ENCODE measurements around the gene ZBTB47. TPM values are rescaled to one million over a fixed set of nuclear protein-coding genes. Genes with fewer than 3 reads are reported as not detected.

Gene ZBTB47
- total RNA-seq (under 1 TPM; 0.48 to 0.60 TPM), polyA plus RNA-seq (not detected)

- Mint-ChIP-seq H3K4me3 (peak within 1 kb of the TSS; percentile 66 to 90 (median 83)), H3K27ac (peak within 1 kb of the TSS in 6 of 8 donors; percentile 42 to 89 (median 75)), H3K4me1 (peaks cover 4 to 25% (median 7%) of the 10 kb centered on the region in 3 donors), H3K27me3 (no peaks in the 10 kb centered on the region), H3K9me3 (no peaks in the 10 kb centered on the region), H3K36me3 (peaks cover 0 to 5% (median 0%) of the 10 kb centered on the region in 3 donors)
- H3K4me3 ChIP-seq (ENCODE audit: low read length): peak within 1 kb of the TSS; percentile 47
- peak within 1 kb of the TSS; percentile 16 for H3K27ac ChIP-seq (ENCODE audit: low read depth, low read length)
- H3K9me3 ChIP-seq (ENCODE audit: low read length): no peaks in the 10 kb centered on the region
- ChIA-PET CTCF (interaction anchor here (1.2 kb wide), 1 partner anchor 11 kb away, joined by 3 read pairs; no protein-coding TSS in a partner anchor), POLR2A (interaction anchor here (1.6 kb wide), 1 partner anchor 63 kb away, joined by 5 read pairs; the partner anchor contains the start of gene SS18L2)
- H3K4me1 ChIP-seq (ENCODE audit: insufficient read depth, low read length): peaks cover 14% of the 10 kb centered on the region
- no peak for DNase-seq
- H3K36me3 ChIP-seq (ENCODE audit: insufficient read depth, low read length): no peaks in the 10 kb centered on the region
- no peaks in the 10 kb centered on the region for H3K27me3 ChIP-seq (ENCODE audit: insufficient read depth, low read length, poor library complexity, severe bottlenecking)
Measured at GRCh38 chr3:42653560-42654330, at the start of gene ZBTB47. Gene ZBTB47 (plus strand): TSS chr3:42653697. CDS start chr3:42658356, 4,659 bp downstream.

DNA sequence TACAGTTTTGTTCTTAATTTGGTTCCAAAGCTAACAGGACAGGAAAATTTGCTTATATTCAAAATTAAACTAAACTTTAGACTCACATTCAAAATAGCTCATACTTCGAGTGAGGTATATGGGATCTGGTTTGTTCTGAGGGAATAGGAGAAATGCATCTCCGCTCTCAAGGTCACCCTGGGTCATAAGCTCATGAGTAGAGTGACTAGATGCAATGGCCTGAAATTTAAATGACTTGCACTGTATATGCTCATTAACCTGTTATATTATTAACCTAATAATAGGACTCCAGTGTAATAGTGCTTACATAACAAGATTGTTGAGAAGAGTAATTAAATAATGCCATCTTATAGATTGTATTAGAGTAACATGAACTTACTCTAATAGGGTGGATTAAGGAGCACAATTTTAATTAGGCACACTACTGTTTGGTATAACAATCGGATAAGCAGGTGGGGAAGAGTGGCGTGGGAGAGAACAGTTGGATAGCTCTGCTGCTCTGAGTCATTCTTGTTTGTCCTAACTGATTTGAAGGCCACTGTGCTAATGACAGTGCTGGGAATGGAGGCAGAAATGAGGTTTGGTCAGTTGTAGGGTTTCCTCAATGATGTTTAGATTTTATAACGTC is 47.8 kb upstream of the ZBTB47 start:
- ChIA-PET POLR2A (no interaction called here), CTCF (interaction anchor here (1.1 kb wide), 1 partner anchor 15 kb away, joined by 3 read pairs; the partner anchor contains the start of gene SS18L2)
- H3K9me3 ChIP-seq (ENCODE audit: low read length): no peaks in the 10 kb centered on the region
- no peak overlapping the region for H3K27ac ChIP-seq (ENCODE audit: low read depth, low read length)
- no peak for DNase-seq
- Mint-ChIP-seq H3K4me1 (peaks cover 60 to 84% (median 76%) of the 10 kb centered on the region in 3 donors), H3K9me3 (peaks cover 2 to 6% (median 6%) of the 10 kb centered on the region in 5 donors), H3K27ac (peak overlapping the region in 6 of 8 donors; percentile 15 to 74 (median 53)), H3K4me3 (peak overlapping the region in 3 of 7 donors; percentile 2 to 23 (median 20)), H3K36me3 (peaks cover 12 to 62% (median 18%) of the 10 kb centered on the region in 3 donors), H3K27me3 (no peaks in the 10 kb centered on the region)
- no peaks in the 10 kb centered on the region for H3K27me3 ChIP-seq (ENCODE audit: insufficient read depth, low read length, poor library complexity, severe bottlenecking)
- peaks cover 6% of the 10 kb centered on the region for H3K36me3 ChIP-seq (ENCODE audit: insufficient read depth, low read length)
- no peak overlapping the region for H3K4me3 ChIP-seq (ENCODE audit: low read length)
- H3K4me1 ChIP-seq (ENCODE audit: insufficient read depth, low read length): peaks cover 45% of the 10 kb centered on the region

- Histone ChIP-seq H3K4me1 (ENCODE audit: insufficient read depth, low read length) (peaks cover 55% of the 10 kb centered on the region), H3K4me3 (ENCODE audit: low read length) (no peak overlapping the region), H3K27ac (ENCODE audit: low read depth, low read length) (no peak overlapping the region), H3K27me3 (ENCODE audit: insufficient read depth, low read length, poor library complexity, severe bottlenecking) (no peaks in the 10 kb centered on the region), H3K9me3 (ENCODE audit: low read length) (no peaks in the 10 kb centered on the region), H3K36me3 (ENCODE audit: insufficient read depth, low read length) (peaks cover 10% of the 10 kb centered on the region)
- Mint-ChIP-seq H3K36me3 (peaks cover 13 to 63% (median 14%) of the 10 kb centered on the region in 3 donors), H3K27ac (peak overlapping the region in 6 of 8 donors; percentile 2 to 84 (median 46)), H3K27me3 (no peaks in the 10 kb centered on the region), H3K4me3 (peak overlapping the region in 1 of 7 donors; percentile 12), H3K4me1 (peaks cover 71 to 94% (median 89%) of the 10 kb centered on the region in 3 donors), H3K9me3 (peaks cover 2 to 6% (median 4%) of the 10 kb centered on the region in 5 donors)
- ChIA-PET CTCF (interaction anchor here (1.8 kb wide), 1 partner anchor 8 kb away, joined by 3 read pairs; the partner anchor contains the start of gene NKTR), POLR2A (no interaction called here)
- DNase-seq: no peak
Measured at GRCh38 chr3:42608581-42608980, 44.9 kb upstream of the ZBTB47 start.

- no peaks in the 10 kb centered on the region for H3K9me3 Mint-ChIP-seq
- peak overlapping the region; percentile 26 to 84 (median 71) for H3K27ac Mint-ChIP-seq
- Histone ChIP-seq H3K9me3 (ENCODE audit: low read length) (no peaks in the 10 kb centered on the region), H3K4me1 (ENCODE audit: insufficient read depth, low read length) (peaks cover 51% of the 10 kb centered on the region), H3K27ac (ENCODE audit: low read depth, low read length) (no peak overlapping the region), H3K27me3 (ENCODE audit: insufficient read depth, low read length, poor library complexity, severe bottlenecking) (no peaks in the 10 kb centered on the region), H3K36me3 (ENCODE audit: insufficient read depth, low read length) (peaks cover 10% of the 10 kb centered on the region), H3K4me3 (ENCODE audit: low read length) (no peak overlapping the region)
- peaks cover 7 to 57% (median 13%) of the 10 kb centered on the region in 3 donors for H3K36me3 Mint-ChIP-seq
- no peaks in the 10 kb centered on the region for H3K27me3 Mint-ChIP-seq
- H3K4me3 Mint-ChIP-seq: peak overlapping the region in 5 of 7 donors; percentile 0 to 20 (median 6)
- DNase-seq: no peak
- ChIA-PET POLR2A (interaction anchor here (0.9 to 1.1 kb wide), 2 partner anchors 10 to 11 kb away, joined by 3 to 7 read pairs; no protein-coding TSS in a partner anchor), CTCF (interaction anchor here (1.3 kb wide), 2 partner anchors 20 to 22 kb away, joined by 3 read pairs; partner anchors contain the start of gene SS18L2)
- H3K4me1 Mint-ChIP-seq: peaks cover 69 to 91% (median 83%) of the 10 kb centered on the region in 3 donors
Measured at GRCh38 chr3:42610976-42611375, 42.5 kb upstream of the ZBTB47 start.

GRCh38 chr3:42612217-42612616 is 41.3 kb upstream of the ZBTB47 start:
- Histone ChIP-seq H3K27ac (ENCODE audit: low read depth, low read length) (no peak overlapping the region), H3K27me3 (ENCODE audit: insufficient read depth, low read length, poor library complexity, severe bottlenecking) (no peaks in the 10 kb centered on the region), H3K4me3 (ENCODE audit: low read length) (no peak overlapping the region), H3K9me3 (ENCODE audit: low read length) (no peaks in the 10 kb centered on the region), H3K4me1 (ENCODE audit: insufficient read depth, low read length) (peaks cover 49% of the 10 kb centered on the region), H3K36me3 (ENCODE audit: insufficient read depth, low read length) (peaks cover 5% of the 10 kb centered on the region)
- POLR2A ChIA-PET: no interaction called here
- peak overlapping the region in 2 of 7 donors; percentile 14 to 42 for H3K4me3 Mint-ChIP-seq
- H3K4me1 Mint-ChIP-seq: peaks cover 69 to 90% (median 86%) of the 10 kb centered on the region in 3 donors
- DNase-seq: no peak
- CTCF ChIA-PET: interaction anchor here (0.9 to 2.1 kb wide), 3 partner anchors 9 to 22 kb away, joined by 3 to 9 read pairs (median 4); partner anchors contain the start of genes NKTR and SS18L2
- no peaks in the 10 kb centered on the region for H3K9me3 Mint-ChIP-seq
- peaks cover 5 to 59% (median 14%) of the 10 kb centered on the region in 3 donors for H3K36me3 Mint-ChIP-seq
- peak overlapping the region in 6 of 8 donors; percentile 58 to 89 (median 75) for H3K27ac Mint-ChIP-seq
- H3K27me3 Mint-ChIP-seq: no peaks in the 10 kb centered on the region

- no peak overlapping the region for H3K4me3 Mint-ChIP-seq
Measured at GRCh38 chr3:42612928-42613327, 40.6 kb upstream of the ZBTB47 start.

GRCh38 chr3:42613462-42613861 is 40.0 kb upstream of the ZBTB47 start:
- Mint-ChIP-seq H3K27ac (peak overlapping the region in 7 of 8 donors; percentile 1 to 61 (median 16)), H3K4me3 (peak overlapping the region in 2 of 7 donors; percentile 1 to 4), H3K27me3 (no peaks in the 10 kb centered on the region), H3K36me3 (peaks cover 0 to 51% (median 11%) of the 10 kb centered on the region in 3 donors), H3K4me1 (peaks cover 62 to 79% (median 79%) of the 10 kb centered on the region in 3 donors), H3K9me3 (no peaks in the 10 kb centered on the region)
- Histone ChIP-seq H3K27me3 (ENCODE audit: insufficient read depth, low read length, poor library complexity, severe bottlenecking) (no peaks in the 10 kb centered on the region), H3K27ac (ENCODE audit: low read depth, low read length) (no peak overlapping the region), H3K36me3 (ENCODE audit: insufficient read depth, low read length) (peaks cover 4% of the 10 kb centered on the region), H3K4me1 (ENCODE audit: insufficient read depth, low read length) (peaks cover 47% of the 10 kb centered on the region), H3K9me3 (ENCODE audit: low read length) (no peaks in the 10 kb centered on the region), H3K4me3 (ENCODE audit: low read length) (no peak overlapping the region)
- ChIA-PET POLR2A (interaction anchor here (1.1 kb wide), 1 partner anchor 12 kb away, joined by 4 read pairs; no protein-coding TSS in a partner anchor), CTCF (interaction anchor here (1.1 to 2.1 kb wide), 4 partner anchors 11 to 31 kb away, joined by 3 to 9 read pairs (median 4); partner anchors contain the start of gene SEC22C)
- no peak for DNase-seq

More at GRCh38 chr3:42612928-42613327, 40.6 kb upstream of the ZBTB47 start:
- CTCF ChIA-PET: interaction anchor here (0.9 to 2.1 kb wide), 5 partner anchors 10 to 24 kb away, joined by 3 to 9 read pairs (median 4); partner anchors contain the start of genes NKTR and SS18L2
- Mint-ChIP-seq H3K9me3 (no peaks in the 10 kb centered on the region), H3K4me1 (peaks cover 64 to 84% (median 81%) of the 10 kb centered on the region in 3 donors), H3K27me3 (no peaks in the 10 kb centered on the region), H3K36me3 (peaks cover 0 to 57% (median 11%) of the 10 kb centered on the region in 3 donors), H3K27ac (peak overlapping the region in 6 of 8 donors; percentile 1 to 76 (median 26))
- Histone ChIP-seq H3K36me3 (ENCODE audit: insufficient read depth, low read length) (peaks cover 4% of the 10 kb centered on the region), H3K4me3 (ENCODE audit: low read length) (no peak overlapping the region), H3K9me3 (ENCODE audit: low read length) (no peaks in the 10 kb centered on the region), H3K4me1 (ENCODE audit: insufficient read depth, low read length) (peaks cover 47% of the 10 kb centered on the region), H3K27me3 (ENCODE audit: insufficient read depth, low read length, poor library complexity, severe bottlenecking) (no peaks in the 10 kb centered on the region), H3K27ac (ENCODE audit: low read depth, low read length) (no peak overlapping the region)
- POLR2A ChIA-PET: interaction anchor here (1.1 kb wide), 1 partner anchor 12 kb away, joined by 4 read pairs; no protein-coding TSS in a partner anchor
- DNase-seq: no peak

All from CD8-positive, alpha-beta memory T cell (primary cell).